Stimulated activated CD4-positive, alpha-beta T cell treated with anti-CD3 and anti-CD28 coated beads, TNF-alpha, amount 100 ng/mL, for 24 hours (primary cell): ENCODE results near the gene INHA.

Source experiments
- DNase-seq, 3 experiments: peaks; one replicate each; pipeline ENCODE4 v3.0.0-alpha.2; 2020; ENCODE audit warnings: low read depth in 3 of 3

Gene INHA

DNA sequence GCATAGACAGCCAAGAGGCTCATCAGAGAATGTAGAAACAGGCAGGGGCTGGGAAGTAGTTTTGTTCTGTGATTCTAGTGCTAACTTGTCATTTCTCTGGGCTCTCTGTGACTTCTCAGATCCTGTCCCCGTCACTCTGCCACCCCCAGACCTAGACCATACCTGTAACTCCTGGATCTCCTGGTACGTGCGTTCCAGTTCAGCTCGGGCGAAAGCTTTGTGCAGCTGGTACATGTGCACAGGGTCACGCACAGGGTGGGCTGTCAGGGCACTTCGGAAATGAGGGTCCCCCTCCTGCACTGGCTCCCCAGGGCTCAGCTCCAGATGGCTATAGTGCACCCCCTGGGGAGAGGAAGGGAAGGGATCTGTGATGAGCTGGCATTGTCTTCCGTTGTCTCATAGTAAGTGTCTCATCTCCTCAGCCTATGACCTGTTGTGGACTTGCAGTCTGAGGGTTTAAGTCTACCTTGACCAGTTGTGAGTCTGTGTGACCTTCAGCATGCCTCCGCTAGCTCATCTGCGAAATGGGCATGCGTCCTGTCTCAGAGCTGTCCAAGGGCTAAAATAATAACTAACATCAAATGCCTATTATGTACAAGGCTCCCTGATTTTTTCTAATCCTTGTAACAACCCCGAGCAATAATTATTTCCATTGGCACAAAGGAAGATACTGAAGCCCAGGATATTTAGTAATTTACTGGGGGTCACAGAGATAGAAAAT lies 31.2 kb upstream of the INHA start:
- DNase-seq: no peak

DNA sequence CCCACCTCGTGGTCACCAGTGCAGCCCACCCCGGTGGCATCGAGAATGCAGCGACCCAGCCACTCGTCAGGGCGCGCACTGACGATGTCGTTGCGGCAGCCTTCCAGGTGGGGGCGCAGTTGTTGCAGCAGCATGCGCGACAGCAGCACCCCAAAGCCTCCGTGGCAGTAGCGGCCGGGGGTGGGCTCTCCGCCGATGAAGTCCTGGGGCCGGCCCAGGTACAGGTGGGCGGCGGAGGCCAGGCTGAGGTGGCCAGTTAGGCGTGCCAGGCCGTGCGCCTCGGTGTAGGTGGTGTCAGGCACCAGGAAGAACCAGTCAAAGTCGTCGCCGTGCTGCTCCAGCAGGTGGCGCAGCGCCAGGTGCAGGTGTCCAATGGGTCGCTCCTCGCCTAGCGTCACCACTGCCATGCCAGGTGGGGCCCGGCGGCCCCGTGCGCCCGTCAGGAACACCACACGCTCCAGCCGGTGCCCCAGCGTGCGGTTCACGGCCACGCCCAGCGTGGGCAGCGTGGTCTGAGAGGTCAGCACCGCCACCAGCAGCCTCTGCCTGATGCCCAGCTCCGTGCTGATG lies 30.4 kb upstream of the INHA start:
- DNase-seq: peak; percentile 64 to 89 (median 68)

DNA sequence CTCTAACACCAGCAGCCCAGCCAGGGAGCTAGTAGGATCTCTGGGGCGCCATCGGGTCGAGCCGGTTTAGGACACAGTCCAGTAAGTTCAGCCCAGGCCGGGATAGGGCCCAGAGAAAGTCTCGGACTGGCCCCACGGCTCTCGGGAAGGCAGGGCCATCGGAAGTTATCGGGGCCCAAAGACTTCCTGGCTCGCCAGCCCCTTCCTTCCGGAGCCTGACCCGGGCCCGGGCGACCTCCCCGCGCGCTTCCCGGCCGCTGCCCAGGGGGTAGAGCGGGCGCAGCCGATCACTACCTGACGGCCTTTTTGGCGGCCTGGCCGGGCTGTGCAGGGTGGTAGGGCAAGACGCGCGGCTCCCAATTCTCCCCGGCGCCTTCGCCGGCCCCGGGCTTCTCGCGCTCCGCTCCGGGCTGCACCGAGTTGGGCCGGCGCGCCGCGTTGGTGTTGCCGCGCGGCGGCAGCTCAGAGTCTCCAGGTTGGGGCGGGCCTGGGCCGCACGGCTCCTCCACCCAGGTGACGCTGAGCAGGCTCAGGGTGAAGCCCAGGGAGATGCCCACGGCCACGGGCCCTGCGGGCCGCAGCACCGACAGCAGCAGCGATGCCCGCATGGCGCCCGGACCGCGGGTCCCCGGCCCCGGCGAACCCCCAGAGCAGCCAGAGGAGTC lies 29.0 kb upstream of the INHA start:
- DNase-seq: no peak

DNA sequence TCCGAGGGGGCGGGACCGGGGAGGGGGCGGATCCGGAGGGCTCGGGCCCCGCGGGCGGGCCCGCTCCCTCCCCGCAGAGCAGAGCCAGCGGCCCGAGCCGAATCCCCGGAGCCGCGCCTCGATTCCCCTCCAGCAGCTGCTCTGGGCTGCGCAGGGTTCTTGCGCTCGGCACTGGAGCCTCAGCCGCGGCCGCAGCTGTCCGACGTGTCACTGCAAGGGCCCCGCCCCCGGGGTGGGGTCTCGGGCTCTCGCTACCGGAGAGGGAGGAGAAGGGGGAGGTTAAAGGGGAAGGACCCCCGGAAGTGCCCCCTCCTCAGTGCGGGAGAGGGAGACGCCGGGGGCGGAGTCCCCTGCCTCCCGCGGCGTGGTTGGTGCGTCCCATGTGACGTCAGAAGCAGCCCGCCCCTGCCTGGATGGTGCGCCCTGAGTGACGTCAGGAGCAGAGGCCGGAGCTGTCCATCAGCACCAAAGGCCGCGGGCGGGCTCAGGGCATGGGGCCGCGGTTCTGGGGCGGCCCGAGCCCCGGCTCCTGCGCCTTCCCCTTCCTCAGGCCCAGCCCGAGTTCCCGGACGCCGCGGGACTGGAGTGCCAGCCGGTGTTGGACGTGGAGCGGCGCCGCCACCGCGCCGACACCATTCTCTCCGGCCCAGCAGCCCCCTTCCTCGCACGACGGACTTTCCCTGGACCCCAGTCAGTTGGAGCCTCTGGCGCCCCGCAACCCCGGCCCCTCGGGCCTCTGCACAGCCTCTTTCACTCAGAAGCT lies 28.3 kb upstream of the INHA start, which contains the start of the genes CHPF and TMEM198:
Gene CHPF, minus strand, starts transcription at position 214 of the 763 bp plus-strand sequence. CDS start 271 bp downstream, outside the sequence.
Gene TMEM198, plus strand, starts transcription at position 433 of the 763 bp plus-strand sequence. CDS start 700 bp downstream, outside the sequence.
- peak; percentile 87 to 96 (median 91) for DNase-seq

DNA sequence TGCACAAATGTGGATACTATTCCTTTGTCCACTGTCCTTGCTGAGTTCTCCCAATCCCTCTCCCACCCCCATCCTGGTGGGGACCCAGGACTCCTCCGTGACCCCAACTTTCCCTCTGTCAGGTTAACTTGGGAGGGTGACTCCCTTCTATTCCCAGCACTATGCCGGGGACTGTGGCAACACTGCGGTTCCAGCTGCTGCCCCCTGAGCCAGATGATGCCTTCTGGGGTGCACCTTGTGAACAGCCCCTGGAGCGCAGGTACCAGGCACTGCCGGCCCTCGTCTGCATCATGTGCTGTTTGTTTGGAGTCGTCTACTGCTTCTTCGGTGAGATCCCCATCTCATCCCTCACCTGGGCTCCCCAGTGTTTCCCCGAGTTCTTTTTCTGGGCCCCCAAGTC lies 27.5 kb upstream of the INHA start:
- DNase-seq: no peak

DNA sequence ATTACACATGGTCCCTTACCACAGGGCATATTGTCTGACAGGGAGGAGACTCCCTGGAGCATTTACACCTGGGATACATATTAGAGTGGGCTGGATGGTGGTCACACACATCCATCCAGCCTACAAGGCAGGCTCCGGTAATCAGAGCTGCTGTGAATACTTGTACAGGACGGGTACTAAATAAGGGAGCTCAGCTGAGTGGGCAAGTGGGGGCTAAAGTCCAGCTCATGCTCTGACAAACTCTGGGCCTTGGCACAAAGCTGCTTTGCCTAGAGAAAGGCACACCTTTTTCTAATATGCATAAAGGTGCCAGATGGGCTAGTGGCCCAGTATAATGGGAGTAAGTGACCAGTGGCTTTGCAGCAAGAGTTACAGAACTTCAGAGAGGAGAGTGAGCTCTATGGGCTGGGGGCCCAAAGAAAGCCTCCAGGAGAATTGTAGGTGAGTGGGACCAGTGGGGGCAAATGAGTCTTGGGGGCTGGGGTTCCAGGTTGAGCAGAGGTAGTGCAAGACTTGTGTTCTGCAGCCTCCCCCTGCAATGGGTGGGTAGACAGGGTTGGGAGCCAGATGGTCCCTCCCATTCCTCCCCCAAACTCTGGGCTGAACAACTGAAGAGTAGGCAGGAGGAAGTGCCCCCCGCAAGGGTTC lies 26.7 kb upstream of the INHA start:
- DNase-seq: no peak

DNA sequence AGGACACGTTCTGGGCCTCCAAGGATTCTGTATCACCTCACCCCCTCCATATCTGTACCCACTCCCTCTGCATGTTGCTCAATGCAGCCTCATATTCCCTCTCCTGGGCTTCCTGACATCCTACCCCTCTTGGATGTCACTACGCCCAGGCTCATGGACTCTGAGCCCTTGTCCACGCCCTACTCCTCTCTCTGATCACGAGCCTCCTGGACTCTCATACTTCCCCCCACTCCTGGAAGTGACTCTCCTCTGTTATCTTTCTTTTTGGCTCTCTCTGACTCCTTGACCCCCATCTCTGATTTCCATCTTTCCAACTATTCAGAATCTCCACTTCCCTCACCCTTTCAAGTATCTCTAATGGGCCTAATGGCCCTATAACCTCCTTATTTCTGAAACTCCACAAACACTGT lies 26.2 kb upstream of the INHA start:
- DNase-seq: no peak

DNA sequence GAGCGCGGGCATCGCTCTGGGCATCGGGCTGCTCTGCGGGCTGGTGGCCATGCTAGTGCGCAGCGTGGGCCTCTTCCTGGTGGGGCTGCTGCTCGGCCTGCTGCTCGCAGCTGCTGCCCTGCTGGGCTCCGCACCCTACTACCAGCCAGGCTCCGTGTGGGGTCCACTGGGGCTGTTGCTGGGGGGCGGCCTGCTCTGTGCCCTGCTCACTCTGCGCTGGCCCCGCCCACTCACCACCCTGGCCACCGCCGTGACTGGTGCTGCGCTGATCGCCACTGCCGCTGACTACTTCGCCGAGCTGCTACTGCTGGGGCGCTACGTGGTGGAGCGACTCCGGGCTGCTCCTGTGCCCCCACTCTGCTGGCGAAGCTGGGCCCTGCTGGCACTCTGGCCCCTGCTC lies 24.5 kb upstream of the INHA start:
- DNase-seq: no peak

DNA sequence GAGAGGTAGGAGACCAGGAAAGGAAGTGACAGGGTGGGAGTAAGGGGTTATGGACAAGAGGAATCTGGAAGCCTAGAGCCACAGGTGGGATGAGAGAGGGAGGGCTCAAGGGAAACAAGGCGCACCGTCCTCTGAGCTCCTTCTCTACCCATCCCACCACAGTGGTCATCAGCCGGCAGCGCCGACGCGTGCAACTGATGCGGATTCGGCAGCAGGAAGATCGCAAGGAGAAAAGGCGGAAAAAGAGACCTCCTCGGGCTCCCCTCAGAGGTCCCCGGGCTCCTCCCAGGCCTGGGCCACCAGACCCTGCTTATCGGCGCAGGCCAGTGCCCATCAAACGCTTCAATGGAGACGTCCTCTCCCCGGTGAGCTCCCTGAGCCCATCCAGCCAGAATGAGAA lies 23.1 kb upstream of the INHA start:
- no peak for DNase-seq

DNA sequence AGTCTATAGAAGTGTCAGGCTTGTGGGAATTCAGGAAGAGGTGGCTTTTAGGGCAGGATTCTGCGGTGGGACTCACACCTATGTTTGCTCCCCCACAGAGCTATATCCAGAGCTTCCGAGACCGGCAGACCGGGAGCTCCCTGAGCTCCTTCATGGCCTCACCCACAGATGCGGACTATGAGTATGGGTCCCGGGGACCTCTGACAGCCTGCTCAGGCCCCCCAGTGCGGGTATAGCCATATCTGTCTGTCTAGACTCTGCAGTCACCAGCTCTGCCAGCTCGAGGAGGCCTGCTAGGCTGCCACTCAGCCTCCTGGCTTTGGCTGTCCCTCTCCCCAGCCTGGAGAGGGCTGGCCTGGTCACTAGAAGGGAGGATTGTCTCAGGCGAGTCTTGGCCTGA lies 22.5 kb upstream of the INHA start:
- no peak for DNase-seq

DNA sequence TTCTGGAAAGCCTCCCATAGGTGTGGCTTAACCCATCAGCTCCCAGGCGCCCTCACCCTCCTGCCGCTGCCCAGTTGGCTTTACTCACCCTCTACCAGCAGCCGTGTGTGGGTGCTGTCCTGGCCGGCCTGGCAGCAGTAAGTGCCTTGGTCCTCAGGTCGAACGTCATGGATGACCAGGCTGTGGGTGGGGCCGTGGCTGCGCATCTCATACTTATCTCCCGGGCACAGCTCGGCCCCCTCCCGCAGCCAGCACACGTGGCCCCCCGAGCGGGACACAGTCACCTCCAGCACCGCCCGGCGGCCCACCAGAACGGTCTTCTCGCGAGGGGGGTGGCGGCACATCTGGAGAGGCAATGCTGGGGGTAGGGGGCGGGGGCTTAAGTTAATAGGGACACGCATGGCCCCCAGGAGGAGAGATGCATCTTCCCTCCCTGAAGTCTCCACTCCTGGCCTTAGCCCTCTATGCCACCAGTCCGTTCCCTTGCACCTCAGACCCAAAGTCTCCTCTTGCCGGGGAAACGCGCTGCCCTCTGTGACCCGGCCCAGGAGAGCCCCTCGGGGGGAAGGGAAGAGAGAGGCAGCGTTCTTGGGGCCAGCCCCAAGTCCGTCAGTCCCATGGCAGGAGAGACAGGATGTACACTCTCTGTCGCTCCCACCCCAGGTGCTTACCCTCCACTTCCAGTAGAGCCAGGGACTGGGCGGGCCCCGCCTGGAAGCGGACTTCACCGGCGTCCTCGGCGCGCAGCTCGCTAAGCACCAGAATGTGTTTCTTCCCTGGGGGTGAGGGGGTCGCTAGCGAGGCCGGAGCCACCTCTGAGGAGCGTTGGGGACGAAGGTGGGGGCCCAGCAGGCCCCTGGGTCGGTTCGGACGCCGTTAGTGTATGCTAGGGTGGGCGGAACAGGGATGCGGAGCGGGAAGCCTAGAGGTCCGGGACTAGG lies 20.4 kb upstream of the INHA start:
- no peak for DNase-seq

DNA sequence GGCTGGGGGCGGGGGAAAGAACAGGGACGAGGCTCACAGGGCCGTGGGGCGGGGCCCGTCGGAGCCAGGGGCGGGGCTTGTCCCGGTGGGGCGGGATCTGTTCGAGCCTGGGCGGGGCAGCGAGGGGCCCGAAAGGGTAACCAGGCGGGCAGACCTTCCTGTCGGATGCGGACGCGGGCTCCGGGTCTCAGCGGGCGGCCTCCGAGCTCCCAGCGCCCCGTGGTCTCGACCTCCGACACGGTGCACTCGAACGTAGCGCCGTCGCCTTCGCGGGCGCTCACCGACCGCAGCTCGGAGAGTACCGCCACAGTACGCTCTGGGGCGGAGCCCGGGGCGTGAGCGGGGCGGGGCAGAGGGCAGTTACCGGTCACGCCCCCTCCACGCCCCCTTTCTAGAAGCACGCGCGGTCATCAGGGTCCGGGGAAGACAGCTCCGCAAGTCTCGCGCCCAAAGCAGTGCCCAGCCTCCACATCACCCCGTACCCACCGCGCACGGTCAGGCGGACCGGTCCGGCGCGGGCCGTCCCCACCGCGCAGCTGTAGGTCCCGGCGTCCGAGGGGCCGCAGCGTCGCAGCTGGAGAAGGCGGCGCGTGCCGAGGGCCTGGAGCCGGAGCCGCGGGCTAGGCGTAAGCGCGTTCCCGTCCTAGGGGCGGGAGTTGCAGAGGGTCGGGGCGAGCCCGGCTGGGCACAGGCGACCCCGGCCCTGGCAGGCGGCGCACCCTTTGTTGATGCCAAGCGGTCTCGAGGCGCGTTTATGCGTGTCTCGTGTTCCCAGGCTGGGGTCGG lies 19.5 kb upstream of the INHA start:
- DNase-seq: peak; percentile 65 to 79 (median 66)

DNA sequence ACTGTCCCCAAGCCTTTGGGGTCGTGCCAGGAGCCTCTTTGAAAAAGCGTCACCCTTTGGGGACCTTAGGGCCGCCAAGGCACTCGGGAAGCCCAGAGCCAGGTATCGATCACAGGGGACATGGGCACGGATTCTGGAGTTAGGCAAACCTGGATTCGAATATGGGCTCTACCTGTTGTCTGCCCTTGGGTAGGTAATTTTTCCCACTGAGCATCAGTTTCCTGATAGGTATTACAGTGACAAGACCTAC lies 19.0 kb upstream of the INHA start:
- DNase-seq: no peak

DNA sequence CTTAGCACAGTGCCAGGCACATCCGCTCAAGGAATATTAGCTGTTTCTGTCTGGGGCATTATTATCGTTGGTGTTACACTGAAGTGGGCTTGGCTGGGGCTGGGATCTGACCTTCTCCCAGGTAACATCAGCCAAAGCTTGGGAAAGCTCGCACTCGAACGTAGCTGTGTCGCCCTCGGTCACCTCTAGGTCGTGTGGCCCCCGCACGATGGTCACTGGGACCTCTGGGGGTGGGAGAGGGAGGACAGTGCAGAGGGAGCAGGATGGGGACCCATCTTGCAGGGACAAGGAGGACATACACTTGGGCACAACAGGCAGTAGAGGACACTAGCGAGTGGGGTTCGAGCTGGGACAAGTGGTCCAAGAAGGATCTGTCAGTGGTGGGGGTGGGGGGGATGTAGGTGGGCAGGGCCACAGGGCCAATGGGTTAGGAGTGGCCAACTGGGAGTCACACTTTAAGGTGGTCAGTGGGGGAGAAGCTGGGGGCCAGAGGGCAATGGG lies 18.6 kb upstream of the INHA start:
- DNase-seq: no peak

DNA sequence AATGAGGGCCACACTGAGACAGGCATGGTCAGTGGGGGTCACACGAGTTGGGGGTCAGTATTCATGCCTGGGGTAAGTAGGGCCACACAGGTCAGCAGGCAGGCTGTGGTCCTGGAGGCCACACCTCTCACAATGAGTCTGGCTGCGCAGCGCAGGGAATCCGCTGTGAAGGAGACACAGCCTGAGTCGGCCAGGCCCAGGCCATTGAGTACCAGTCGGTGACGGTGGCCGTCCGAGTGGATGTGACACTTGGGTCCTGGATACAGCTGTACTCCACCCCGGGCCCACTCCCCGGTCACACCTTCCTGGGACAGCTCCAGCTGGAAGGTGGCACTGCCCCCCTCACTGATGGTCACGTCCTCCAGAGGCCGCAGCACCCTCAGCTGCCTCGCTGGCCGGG lies 17.8 kb upstream of the INHA start:
- no peak for DNase-seq

DNA sequence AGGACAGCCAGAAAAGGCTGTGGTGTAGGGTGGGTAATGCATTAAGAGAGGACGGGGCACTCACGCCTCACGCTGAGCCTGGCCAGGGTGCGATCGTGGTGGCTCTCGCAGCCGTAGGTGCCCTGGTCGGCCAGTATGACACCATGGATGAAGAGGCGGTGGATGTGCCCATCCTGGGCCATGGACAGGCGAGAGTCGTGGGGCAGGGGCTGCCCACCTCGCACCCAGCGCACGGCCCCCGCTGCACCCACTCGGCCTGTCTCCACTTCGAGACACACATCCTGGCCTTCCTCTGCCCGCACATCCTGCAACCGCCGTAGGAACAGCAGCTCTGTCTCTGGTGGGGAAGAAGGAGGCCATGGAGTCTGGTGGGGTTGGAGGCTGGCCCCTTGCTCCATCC lies 16.2 kb upstream of the INHA start:
- no peak for DNase-seq

DNA sequence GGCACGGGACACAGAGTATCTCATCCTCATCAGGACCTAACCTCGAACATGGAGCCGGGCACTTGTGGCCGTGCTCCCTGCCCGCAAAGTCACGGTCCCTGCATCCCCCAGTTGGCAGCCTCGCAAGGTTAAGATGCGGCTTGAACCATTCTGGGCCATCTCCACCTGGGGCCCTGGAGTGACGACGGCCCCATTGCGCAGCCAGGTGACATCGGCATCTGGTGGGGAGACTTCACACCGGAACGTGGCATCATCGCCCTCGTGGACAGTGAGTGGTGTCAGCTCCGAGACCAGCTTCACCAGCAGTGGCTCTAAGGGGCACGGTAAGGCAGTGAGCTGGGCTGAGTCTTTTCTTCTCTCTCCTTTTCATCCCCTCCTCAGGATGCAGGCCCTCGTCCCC lies 15.7 kb upstream of the INHA start:
- DNase-seq: no peak

DNA sequence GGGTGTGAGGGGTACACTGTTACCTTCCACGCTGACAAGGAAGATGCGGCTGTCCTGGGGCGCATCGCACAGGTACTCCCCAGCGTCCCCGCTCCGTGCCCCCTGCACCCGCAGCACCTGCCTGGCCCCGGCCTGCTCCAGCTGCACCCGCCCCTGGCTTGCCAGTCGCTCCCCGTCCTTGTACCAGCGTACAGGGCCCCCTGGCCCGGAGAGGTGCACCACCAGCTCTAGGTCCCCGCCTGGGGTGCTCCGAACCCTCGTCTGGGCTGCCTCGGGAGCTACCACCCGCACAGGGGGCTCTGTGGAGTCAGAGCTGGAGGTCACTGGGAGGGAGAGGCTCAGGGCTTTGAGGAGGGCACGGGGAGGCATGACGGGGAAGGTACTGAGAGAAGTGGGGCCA lies 14.8 kb upstream of the INHA start:
- no peak for DNase-seq

DNA sequence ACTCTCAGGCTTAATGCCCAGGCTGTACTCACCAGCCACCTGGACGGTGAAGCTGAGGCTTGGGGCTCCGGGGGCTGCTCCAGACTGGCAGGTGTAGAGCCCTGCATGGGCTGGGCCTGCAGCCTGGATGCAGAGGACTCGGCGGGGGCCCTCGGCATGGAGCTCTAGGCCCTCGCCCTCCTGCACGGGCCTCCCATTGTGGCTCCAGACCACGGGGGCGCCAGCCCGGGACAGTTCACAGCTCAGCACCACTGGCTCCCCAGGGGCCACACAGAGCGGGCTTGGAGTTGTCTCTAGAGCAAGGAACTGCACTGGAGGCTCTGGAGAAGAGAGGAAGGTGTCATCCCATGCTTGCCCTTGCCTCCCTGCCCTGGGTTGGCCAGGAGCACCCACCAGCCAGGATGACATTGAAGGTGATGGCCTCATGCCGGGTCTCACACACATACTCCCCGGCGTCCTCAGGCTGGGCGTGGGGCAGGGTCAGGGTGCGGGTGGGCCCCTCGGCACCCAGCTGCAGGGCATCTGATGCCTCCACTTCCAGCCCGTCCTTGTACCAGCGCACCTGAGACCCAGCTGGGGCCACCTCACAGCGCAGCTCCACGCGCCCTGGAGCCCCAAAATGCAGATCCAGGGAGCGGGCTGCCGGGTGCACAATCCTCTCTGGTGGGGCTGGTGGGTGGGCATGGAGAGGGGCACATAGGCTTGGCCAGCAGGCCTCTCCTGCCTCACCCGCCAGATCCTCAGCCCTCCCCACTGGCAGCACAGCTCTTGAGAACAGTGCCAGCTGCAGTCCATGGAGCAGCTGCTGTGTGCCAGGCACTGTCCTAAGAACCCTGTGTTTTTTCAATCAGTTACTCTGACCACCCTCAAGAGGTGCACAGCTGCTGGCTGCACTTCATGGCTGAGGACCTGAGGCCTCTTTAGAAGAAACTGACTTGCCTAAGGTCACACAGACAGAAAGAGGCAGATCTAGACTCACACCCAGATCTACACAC lies 14.0 kb upstream of the INHA start:
- no peak for DNase-seq
